ENCODE data around the gene DNPH1. TPM values are rescaled to one million over a fixed set of nuclear protein-coding genes. Genes with fewer than 3 reads are reported as not detected.

DNPH1 gene
- total RNA-seq, 8 experiments from 2014 or later, result 15.3 to 73.6 (median 33.9) TPM

GRCh38 chr6:43271103-43271815 is 42.0 kb upstream of the DNPH1 start:
- in situ Hi-C loops (cut with MboI; ENCODE audit: low pct_unique_long_range_greater_than_20kb in 2 of 9, low sequenced_read_pairs in 9 of 9, unreplicated experiment in 9 of 9), result loop anchor here in 2 of 9 experiments (25.0 kb wide), 2 partner anchors 166 to 241 kb away; partner anchors contain the start of genes ABCC10 (in 1 of the 2), LRRC73 (in 1 of the 2), POLR1C (in 1 of the 2) and YIPF3 (in 1 of the 2)
- peak in 3 of 8 experiments; percentile 69 to 82 (median 74) for ATAC-seq (replicated peaks in 6 of 8)
- 0 to 97% (median 88%) methylated on average over 1 to 8 of the region's 8 CpGs; no CpG with 5 or more reads in 5 of the 10 experiments for WGBS, 10 experiments
- Histone ChIP-seq H3K27ac (no peak overlapping the region), H3K4me1 (replicated peaks in 1 of 2) (peaks cover 11 to 44% of the 10 kb centered on the region in 2 donors), H3K4me3 (no peak overlapping the region)

DNA sequence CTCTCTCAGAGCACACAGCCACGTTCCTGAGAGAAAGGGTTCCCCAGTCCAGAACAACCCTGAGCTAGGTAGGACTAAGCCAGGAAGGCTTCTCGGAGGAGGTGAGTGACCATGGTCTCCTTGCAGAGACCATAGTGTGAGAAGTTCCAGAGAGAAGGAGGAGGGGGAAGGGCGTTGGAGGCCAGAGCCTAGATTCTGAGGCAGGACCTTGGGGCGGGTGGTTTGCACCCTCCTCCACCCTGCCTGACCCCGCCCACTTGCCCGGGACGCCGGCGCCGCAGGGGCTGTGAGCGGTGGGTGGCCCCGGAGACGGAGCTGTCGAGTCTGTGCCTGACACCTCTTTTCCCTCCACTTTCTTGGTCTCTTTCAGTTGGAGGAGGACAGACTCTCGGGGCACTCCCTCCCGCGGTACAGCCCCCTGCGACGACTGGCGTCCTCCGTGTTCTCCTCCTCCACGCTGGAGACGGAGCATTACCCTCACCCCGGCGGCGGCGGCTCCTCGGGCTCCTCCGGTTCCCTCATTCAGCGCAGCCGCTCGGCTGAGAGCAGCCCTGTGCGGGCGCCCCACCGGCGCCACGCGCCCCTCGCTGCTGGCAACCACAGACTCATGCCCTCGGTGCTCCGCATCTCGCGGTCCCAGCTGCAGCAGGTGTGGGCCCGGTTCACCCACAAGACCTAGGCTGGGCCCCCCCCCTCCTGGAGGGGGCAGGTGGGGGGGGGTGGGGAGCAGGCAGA is 40.2 kb upstream of the DNPH1 start:
- H3K4me3 ChIP-seq, result no peak overlapping the region
- H3K4me1 ChIP-seq (replicated peaks in 1 of 2), result peaks cover 3 to 27% of the 10 kb centered on the region in 2 donors
- H3K27ac ChIP-seq, result no peak overlapping the region
- ATAC-seq (replicated peaks in 6 of 8), result peak in 5 of 8 experiments; percentile 3 to 33 (median 17)
- in situ Hi-C loops (cut with MboI; ENCODE audit: low pct_unique_long_range_greater_than_20kb in 2 of 9, low sequenced_read_pairs in 9 of 9, unreplicated experiment in 9 of 9), result loop anchor here in 3 of 9 experiments (10.0 to 25.0 kb wide), 3 partner anchors 65 to 243 kb away; partner anchors contain the start of genes ABCC10 (in 1 of the 3), LRRC73 (in 1 of the 3), POLR1C (in 1 of the 3) and YIPF3 (in 1 of the 3)
- 28 to 50% (median 38%) methylated on average over 8 to 15 of the region's 44 CpGs; no CpG with 5 or more reads in 7 of the 10 experiments for WGBS, 10 experiments

DNA sequence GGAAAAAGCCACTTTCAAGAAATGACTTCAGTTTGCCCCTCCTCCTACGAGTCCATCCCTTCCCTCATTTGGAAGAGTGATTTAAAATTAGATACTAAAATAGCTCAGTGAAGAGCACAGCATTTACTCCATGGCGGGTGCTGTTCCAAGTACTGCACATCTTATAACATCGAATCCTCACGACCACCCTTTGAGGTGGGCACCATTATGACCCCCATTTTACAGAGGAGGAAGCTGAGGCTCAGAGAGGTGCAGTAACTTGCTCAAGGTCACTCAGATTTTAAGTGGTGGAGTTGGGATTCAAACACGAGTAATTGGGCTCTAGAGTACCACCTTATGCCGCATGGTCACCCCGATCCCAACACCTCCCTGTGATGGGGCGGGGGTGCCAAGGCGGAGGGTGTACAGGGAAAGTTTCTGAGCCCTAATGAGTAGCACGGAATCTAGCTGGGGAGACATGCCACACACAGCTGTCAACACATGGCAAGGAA is 39.5 kb upstream of the DNPH1 start:
- peaks cover 3 to 27% of the 10 kb centered on the region in 2 donors for H3K4me1 ChIP-seq (replicated peaks in 1 of 2)
- ATAC-seq (replicated peaks in 6 of 8), result no peak
- H3K27ac ChIP-seq, result no peak overlapping the region
- WGBS, 10 experiments, result 0 to 100% (median 89%) methylated on average over 1 to 6 of the region's 10 CpGs; no CpG with 5 or more reads in 3 of the 10 experiments
- in situ Hi-C loops (cut with MboI; ENCODE audit: low pct_unique_long_range_greater_than_20kb in 2 of 9, low sequenced_read_pairs in 9 of 9, unreplicated experiment in 9 of 9), result loop anchor here in 3 of 9 experiments (10.0 to 25.0 kb wide), 3 partner anchors 66 to 243 kb away; partner anchors contain the start of genes ABCC10 (in 1 of the 3), LRRC73 (in 1 of the 3), POLR1C (in 1 of the 3) and YIPF3 (in 1 of the 3)
- H3K4me3 ChIP-seq, result no peak overlapping the region

DNA sequence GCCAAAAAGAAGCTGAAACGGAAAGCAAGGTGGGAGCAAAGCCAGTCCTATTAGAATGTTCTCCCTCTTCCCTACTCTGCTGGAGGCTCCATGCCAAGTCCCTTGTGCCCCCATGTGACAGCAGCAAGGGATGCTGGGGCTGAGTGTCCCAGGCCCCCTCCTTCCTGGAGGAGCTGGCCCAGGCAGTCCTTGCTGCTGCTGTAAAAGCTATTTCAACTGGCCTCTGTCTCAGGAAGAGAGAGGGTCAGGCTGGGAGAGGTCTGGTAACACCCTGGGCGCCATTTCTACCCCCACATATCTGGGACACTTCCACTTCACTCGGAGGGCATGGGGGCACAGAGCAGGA is 39.0 kb upstream of the DNPH1 start:
- in situ Hi-C loops (cut with MboI; ENCODE audit: low pct_unique_long_range_greater_than_20kb in 2 of 9, low sequenced_read_pairs in 9 of 9, unreplicated experiment in 9 of 9), result loop anchor here in 3 of 9 experiments (10.0 to 25.0 kb wide), 3 partner anchors 66 to 244 kb away; partner anchors contain the start of genes ABCC10 (in 1 of the 3), LRRC73 (in 1 of the 3), POLR1C (in 1 of the 3) and YIPF3 (in 1 of the 3)
- no peak overlapping the region for H3K27ac ChIP-seq
- 42 to 100% (median 79%) methylated on average over 1 to 3 of the region's 3 CpGs; no CpG with 5 or more reads in 4 of the 10 experiments for WGBS, 10 experiments
- no peak overlapping the region for H3K4me3 ChIP-seq
- peak in 5 of 8 experiments; percentile 23 to 44 (median 39) for ATAC-seq (replicated peaks in 6 of 8)
- H3K4me1 ChIP-seq (replicated peaks in 1 of 2), result peaks cover 3 to 27% of the 10 kb centered on the region in 2 donors

DNA sequence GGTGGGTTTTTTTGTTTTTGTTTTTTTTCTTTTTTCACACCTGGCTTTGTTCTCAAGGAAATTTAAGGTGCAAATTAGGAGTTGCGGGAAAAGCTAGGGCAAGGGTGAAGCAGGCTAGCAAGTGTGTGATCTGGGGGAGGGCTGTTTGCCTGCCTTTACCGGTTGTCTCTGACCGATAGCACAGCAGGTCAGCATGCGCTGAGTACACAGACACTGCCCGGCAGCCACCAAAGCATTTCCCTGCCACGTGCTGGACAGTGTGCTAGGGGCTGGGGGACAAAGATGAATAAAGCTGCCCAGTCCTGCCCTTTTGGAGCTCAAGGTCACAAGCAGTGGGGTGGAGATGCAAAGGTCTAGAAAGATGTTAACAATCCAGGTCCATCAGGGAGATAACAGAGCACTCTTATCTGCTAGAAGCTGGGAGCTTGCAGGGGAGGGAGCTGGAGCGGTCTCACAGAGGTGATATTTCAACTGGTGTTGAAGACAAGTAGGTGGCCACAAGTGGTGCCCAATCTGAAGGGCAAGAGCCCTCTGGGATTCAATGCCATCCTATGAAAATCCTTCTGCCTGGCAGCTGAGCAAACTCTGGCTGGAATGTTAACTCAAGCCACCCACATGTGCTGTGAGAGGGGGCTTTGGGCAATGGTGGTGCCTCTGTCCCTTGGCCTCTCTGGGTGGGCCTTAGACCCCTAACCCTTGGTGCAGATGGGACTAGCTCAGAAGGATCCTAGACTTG is 38.5 kb upstream of the DNPH1 start:
- in situ Hi-C loops (cut with MboI; ENCODE audit: low pct_unique_long_range_greater_than_20kb in 2 of 9, low sequenced_read_pairs in 9 of 9, unreplicated experiment in 9 of 9), result loop anchor here in 3 of 9 experiments (10.0 to 25.0 kb wide), 3 partner anchors 67 to 245 kb away; partner anchors contain the start of genes ABCC10 (in 1 of the 3), LRRC73 (in 1 of the 3), POLR1C (in 1 of the 3) and YIPF3 (in 1 of the 3)
- no peak overlapping the region for H3K27ac ChIP-seq

DNA sequence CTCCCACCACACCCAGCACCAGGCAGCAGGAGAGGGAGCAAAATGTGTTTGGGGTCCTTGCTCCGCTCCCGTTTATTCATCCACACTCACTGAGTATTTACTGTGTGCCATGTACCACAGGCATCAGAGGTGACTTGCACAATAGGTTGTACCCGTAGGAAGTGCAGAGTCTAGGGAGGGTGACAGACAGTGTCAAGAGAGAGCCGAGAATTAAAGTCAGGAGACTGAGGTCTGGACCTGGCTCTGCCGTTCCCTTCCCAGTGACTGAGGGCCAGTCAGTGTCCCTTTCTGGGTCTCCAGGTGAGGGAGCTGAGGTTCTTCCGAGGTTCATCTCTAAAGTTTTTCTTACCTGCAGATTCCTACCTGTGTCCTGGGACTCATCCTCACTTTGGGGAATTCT is 36.3 kb upstream of the DNPH1 start:
- no peak for ATAC-seq (replicated peaks in 6 of 8)
- no peak overlapping the region for H3K4me3 ChIP-seq
- H3K27ac ChIP-seq, result no peak overlapping the region
- H3K4me1 ChIP-seq (replicated peaks in 1 of 2), result peaks cover 3 to 25% of the 10 kb centered on the region in 2 donors
- in situ Hi-C loops (cut with MboI; ENCODE audit: low pct_unique_long_range_greater_than_20kb in 2 of 9, low sequenced_read_pairs in 9 of 9, unreplicated experiment in 9 of 9), result loop anchor here in 3 of 9 experiments (10.0 to 25.0 kb wide), 3 partner anchors 69 to 247 kb away; partner anchors contain the start of genes ABCC10 (in 1 of the 3), LRRC73 (in 1 of the 3), POLR1C (in 1 of the 3) and YIPF3 (in 1 of the 3)
- 40 to 100% (median 95%) methylated on average over 1 to 5 of the region's 6 CpGs; no CpG with 5 or more reads in 6 of the 10 experiments for WGBS, 10 experiments

More for the DNA sequence above, 38.5 kb upstream of the DNPH1 start:
- Histone ChIP-seq H3K4me3 (no peak overlapping the region), H3K4me1 (replicated peaks in 1 of 2) (peaks cover 3 to 27% of the 10 kb centered on the region in 2 donors)
- peak in 5 of 8 experiments; percentile 13 to 58 (median 42) for ATAC-seq (replicated peaks in 6 of 8)
- WGBS, 10 experiments, result 14 to 100% (median 42%) methylated on average over 1 to 4 of the region's 7 CpGs; no CpG with 5 or more reads in 3 of the 10 experiments

- H3K27ac ChIP-seq, result no peak overlapping the region
- in situ Hi-C loops (cut with MboI; ENCODE audit: low pct_unique_long_range_greater_than_20kb in 2 of 9, low sequenced_read_pairs in 9 of 9, unreplicated experiment in 9 of 9), result loop anchor here in 3 of 9 experiments (10.0 to 25.0 kb wide), 3 partner anchors 70 to 248 kb away; partner anchors contain the start of genes ABCC10 (in 1 of the 3), LRRC73 (in 1 of the 3), POLR1C (in 1 of the 3) and YIPF3 (in 1 of the 3)
- peaks cover 3 to 18% of the 10 kb centered on the region in 2 donors for H3K4me1 ChIP-seq (replicated peaks in 1 of 2)
- ATAC-seq (replicated peaks in 6 of 8), result no peak
- WGBS, 10 experiments, result 29 to 87% (median 73%) methylated on average over 1 to 5 of the region's 5 CpGs; no CpG with 5 or more reads in 3 of the 10 experiments
- no peak overlapping the region for H3K4me3 ChIP-seq
Observed at GRCh38 chr6:43264599-43265145, 35.4 kb upstream of the DNPH1 start.

- no peak overlapping the region for H3K4me3 ChIP-seq
- 11 to 57% (median 29%) methylated on average over 2 to 7 of the region's 12 CpGs; no CpG with 5 or more reads in 7 of the 10 experiments for WGBS, 10 experiments
- in situ Hi-C loops (cut with MboI; ENCODE audit: low pct_unique_long_range_greater_than_20kb in 2 of 9, low sequenced_read_pairs in 9 of 9, unreplicated experiment in 9 of 9), result loop anchor here in 3 of 9 experiments (10.0 to 25.0 kb wide), 3 partner anchors 71 to 249 kb away; partner anchors contain the start of genes ABCC10 (in 1 of the 3), LRRC73 (in 1 of the 3), POLR1C (in 1 of the 3) and YIPF3 (in 1 of the 3)
- H3K27ac ChIP-seq, result no peak overlapping the region
- ATAC-seq (replicated peaks in 6 of 8), result peak; percentile 62 to 98 (median 78)
- peaks cover 3 to 17% of the 10 kb centered on the region in 2 donors for H3K4me1 ChIP-seq (replicated peaks in 1 of 2)
Observed at GRCh38 chr6:43263314-43264178, 34.3 kb upstream of the DNPH1 start.

DNA sequence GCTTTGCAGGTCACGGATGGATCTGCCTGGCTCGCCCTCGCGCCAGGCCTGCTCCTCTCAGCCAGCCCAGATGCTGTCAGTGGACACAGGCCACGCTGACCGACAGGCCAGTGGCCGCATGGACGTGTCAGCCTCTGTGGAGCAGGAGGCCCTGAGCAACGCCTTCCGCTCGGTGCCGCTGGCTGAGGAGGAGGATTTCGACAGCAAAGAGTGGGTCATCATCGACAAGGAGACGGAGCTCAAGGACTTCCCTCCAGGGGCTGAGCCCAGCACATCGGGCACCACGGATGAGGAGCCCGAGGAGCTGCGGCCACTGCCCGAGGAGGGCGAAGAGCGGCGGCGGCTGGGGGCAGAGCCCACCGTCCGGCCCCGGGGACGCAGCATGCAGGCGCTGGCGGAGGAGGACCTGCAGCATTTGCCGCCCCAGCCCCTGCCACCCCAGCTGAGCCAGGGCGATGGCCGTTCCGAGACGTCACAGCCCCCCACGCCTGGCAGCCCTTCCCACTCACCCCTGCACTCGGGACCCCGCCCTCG is 33.6 kb upstream of the DNPH1 start:
- 78 to 85% (median 83%) methylated on average over 1 to 13 of the region's 39 CpGs; no CpG with 5 or more reads in 5 of the 10 experiments for WGBS, 10 experiments
- in situ Hi-C loops (cut with MboI; ENCODE audit: low pct_unique_long_range_greater_than_20kb in 2 of 9, low sequenced_read_pairs in 9 of 9, unreplicated experiment in 9 of 9), result loop anchor here in 3 of 9 experiments (10.0 to 25.0 kb wide), 3 partner anchors 72 to 249 kb away; partner anchors contain the start of genes ABCC10 (in 1 of the 3), LRRC73 (in 1 of the 3), POLR1C (in 1 of the 3) and YIPF3 (in 1 of the 3)
- Histone ChIP-seq H3K4me1 (replicated peaks in 1 of 2) (peaks cover 0 to 10% of the 10 kb centered on the region in 2 donors), H3K4me3 (no peak overlapping the region), H3K27ac (no peak overlapping the region)
- ATAC-seq (replicated peaks in 6 of 8), result peak in 3 of 8 experiments; percentile 1 to 21 (median 13)
